ENCODE results near the gene PTPRM.

DNA sequence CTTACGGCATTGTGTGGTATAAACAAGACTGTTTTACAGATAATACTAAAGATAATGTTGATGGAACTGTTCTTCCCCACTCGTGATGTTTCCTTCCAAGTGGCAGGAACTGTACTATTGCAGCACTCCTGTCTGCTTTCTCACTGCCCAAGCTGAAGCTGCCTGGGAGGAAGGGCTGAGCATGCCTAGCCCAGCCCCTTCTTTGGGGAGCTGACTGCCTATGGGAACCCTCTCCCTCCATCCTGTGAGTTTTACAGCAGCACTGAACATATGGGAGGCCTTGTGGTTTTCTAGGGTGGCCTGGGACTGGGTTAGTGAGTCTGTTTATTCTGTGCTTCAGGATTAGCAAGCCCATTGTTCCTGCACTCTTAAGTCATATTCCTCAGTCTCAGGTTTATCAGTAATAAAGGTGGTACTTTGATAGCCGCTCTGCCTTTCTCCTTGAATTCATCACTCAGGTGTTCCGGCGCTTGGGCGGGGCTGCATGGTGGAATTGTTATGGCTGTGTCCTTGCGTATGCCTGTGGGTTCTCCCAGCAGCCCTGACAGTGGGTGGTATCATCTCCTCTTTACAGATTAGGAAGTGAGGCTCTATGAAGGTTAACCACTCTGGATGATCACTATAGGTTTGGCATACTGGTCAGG is 379.7 kb downstream of the PTPRM start:
- TF ChIP-seq, protein P1, sequence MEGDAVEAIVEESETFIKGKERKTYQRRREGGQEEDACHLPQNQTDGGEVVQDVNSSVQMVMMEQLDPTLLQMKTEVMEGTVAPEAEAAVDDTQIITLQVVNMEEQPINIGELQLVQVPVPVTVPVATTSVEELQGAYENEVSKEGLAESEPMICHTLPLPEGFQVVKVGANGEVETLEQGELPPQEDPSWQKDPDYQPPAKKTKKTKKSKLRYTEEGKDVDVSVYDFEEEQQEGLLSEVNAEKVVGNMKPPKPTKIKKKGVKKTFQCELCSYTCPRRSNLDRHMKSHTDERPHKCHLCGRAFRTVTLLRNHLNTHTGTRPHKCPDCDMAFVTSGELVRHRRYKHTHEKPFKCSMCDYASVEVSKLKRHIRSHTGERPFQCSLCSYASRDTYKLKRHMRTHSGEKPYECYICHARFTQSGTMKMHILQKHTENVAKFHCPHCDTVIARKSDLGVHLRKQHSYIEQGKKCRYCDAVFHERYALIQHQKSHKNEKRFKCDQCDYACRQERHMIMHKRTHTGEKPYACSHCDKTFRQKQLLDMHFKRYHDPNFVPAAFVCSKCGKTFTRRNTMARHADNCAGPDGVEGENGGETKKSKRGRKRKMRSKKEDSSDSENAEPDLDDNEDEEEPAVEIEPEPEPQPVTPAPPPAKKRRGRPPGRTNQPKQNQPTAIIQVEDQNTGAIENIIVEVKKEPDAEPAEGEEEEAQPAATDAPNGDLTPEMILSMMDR (IDR thresholded peaks at IDR 0.05), result no peak
- no peak for TF ChIP-seq POLR2A (IDR thresholded peaks at IDR 0.05)
